G401.6 (cell line): ENCODE data around the gene GZMM.
"Not testable (repeated sequence)": the region's sequence is repeated elsewhere in the genome, so short reads cannot be mapped to it uniquely, and the experiment has no call there.

ENCODE experiments used
- FAIRE-seq: peaks from 2 replicates; lab custom pipeline; 2012; peaks lifted over from hg19 to GRCh38; lab: Jason Lieb, UNC

The GZMM gene

DNA sequence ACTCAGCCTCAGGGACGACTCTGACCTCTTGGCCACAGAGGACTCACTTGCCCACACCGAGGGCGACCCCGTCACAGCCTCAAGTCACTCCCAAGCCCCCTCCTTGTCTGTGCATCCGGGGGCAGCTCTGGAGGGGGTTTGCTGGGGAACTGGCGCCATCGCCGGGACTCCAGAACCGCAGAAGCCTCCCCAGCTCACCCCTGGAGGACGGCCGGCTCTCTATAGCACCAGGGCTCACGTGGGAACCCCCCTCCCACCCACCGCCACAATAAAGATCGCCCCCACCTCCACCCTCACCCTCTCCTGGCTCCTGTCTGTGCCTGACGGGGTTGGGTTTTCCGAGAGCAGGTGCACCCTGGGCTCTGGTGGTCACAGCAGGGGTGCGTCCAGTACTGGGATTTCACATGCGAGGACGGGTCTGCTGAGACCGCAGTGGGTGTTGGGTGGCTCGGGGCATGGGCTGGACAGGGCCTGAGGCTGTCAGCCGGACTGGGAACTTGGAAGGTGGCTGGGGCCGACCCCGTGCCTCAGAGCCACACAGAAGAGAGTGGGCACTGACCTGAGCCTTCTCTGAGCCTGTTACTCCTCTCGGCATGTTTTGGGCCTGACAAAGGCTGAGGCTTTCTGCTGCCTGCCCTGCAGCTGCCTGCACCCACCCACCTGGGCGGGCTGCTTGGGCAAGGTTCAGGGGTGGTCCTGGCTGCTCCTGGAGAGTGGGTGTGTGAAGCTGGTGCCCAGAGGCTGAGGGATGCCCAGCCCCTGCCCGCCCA lies 39.5 kb downstream of the GZMM start:
- FAIRE-seq, result no peak

DNA sequence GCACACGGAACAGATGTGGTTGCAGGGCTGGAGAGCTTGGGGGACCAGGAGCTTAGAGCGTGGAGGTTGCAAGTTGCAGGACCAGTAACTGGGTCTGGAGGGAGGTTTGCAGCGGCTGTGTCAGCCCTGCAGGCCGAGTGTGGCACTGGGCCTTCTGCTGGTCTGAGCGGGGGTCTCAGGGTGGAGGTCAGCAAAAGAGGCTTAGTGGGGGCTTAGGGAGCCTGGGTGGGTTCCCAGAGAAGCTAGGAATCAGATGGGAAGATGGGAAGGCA lies 40.1 kb downstream of the GZMM start:
- no peak for FAIRE-seq

DNA sequence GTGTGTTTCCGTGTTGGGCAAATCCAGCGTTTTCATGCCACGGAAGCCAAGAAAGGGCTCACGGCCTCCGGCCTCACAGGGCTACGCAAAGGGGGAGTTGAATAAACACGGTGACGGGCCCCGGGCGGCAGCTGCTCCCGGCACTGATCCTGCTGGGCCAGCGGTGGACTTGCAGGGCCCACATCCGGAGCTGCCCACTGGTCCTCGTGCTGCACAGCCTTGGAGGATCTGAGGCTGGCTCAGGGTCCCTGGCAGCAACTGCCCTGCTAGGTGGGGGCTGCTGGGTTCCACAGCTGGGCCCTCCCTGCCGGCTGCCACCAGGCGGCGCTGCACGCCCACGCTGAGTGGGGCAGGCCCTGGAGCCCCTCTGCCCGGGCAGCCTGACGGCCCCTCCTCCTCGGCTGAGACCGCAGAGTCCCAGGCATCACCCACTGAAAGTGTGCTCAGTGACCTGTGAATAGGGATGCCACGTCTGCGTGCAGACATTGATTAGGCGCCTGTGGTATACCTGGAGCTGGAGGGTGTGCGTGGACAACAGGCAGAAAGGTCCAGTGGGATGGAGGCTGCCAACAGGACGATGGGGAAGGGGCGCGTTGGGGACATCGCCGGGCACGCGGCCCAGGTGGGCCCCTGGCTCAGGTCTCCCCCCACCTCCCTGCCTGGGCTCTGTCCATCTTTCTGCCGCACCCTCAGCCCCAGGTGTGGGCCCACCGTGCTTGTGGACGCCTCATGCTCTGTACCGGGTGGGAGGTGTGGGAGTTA lies 40.6 kb downstream of the GZMM start:
- FAIRE-seq, result no peak

DNA sequence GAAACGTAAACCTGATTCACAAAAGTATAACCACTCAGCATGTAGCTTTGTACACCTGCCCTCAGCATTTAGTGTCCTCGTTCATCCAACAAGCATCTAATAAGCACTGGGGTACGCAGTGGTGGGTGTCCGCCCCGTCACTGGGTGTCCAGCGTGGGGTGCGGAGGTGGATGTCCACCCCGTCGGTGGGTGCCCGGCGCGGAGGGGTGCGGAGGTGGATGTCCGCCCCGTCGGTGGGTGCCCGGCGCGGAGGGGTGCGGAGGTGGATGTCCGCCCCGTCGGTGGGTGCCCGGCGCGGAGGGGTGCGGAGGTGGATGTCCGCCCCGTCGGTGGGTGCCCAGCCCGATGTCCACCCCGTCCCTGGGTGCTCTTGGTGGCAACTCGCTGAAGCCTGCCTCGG lies 41.3 kb downstream of the GZMM start:
- not testable (repeated sequence) for FAIRE-seq

- FAIRE-seq, result no peak
These were observed 41.8 kb downstream of the GZMM start for GRCh38 chr19:585551-586110.

- FAIRE-seq, result no peak
These were observed 44.4 kb downstream of the GZMM start for GRCh38 chr19:588093-588740.

DNA sequence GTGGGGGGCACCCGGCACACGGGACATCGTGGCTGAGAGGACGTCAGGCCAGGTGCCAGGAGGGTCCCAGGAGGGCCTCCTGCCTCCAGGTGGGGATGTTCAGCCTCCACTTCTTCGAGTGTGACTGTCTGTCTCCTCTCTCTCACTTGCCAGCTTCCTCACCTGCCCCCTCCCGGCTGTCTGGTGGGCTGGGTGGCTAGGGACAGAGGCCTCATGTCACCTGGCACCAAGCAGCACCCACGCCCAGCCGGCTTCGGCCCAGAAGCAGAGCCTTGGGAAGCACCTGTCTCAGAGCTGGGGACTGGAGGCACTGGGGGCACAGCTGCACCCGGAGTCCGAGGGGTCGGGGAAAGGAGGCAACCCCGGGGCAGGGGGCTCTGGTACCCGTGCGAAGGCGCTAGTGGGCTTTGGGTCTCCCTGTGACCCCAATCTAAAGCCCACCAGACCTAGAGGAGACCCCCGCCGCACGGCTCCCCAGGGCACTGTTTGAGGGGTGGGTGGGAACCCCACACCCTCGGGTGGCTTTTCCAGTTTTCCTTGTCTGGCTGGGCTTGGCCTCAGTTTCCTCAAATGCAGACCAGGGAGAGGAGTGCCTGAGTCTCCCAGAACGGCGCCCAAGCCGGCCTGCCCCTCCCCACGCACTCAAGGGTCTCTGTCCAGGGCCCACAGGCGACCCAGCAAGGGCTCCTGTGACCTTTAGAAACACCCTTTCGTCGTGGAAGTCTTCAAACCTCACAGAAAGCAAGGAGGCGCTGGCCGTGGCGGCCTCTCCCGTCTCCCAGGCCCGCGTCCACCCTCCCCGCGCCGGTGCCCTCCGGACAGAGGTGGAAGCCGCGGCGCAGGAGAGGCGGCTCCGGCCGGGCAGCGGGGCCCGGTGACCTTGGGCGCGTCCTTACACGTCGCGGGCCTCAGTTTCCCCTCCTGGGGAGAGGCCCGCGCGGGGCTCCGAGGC lies 45.2 kb downstream of the GZMM start:
- FAIRE-seq, result no peak

GRCh38 chr19:589693-590395 lies 46.0 kb downstream of the GZMM start, which contains the start of gene HCN2:
Gene HCN2, plus strand, starts transcription at chr19:589881. Its CDS starts 65 bp downstream, at chr19:589946.
- FAIRE-seq, result no peak

- no peak for FAIRE-seq
These were observed 46.5 kb downstream of the GZMM start for GRCh38 chr19:590396-590745.

- no peak for FAIRE-seq
These were observed 46.9 kb downstream of the GZMM start for GRCh38 chr19:590750-591098.

GRCh38 chr19:591099-591958 lies 47.5 kb downstream of the GZMM start:
- no peak for FAIRE-seq

DNA sequence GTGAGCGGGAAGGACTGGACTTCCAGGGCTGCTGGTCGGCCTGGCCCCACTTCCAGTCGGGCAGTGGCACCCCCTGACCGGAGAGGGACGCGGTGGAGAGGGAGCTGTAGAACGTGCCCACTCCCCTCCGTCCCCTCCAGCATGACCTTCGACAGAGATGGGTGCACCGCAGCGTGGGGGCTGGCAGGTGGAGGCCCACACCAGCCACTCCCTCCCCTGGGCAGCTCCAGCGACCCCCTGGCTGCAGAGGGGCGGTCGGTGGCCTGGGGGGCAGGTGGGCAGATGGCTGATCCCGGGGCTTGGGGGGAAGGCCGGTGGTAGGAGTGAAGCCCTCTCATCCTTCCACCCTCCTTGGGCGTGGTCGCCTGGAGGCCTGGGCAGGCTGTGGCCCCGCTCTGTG lies 48.2 kb downstream of the GZMM start:
- FAIRE-seq, result no peak

DNA sequence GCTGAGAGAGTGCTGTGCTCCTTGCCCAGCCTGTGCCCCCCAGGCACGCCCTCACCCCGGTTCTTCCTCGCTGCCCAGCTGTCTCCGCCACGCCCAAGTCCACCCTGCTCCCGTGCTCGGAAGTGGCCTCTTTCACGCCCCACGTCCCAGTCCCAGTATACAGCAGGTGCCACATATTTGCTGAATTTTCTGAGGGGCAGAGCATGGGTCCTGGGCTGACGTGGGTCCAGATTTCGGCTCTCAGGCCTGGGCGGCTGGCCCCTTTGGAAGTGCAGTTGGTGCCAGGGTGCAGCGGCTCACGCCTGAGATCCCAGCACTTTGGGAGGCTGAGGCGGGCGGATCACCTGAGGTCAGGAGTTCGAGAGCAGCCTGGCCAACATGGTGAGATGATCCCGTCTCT lies 49.2 kb downstream of the GZMM start:
- no peak for FAIRE-seq

DNA sequence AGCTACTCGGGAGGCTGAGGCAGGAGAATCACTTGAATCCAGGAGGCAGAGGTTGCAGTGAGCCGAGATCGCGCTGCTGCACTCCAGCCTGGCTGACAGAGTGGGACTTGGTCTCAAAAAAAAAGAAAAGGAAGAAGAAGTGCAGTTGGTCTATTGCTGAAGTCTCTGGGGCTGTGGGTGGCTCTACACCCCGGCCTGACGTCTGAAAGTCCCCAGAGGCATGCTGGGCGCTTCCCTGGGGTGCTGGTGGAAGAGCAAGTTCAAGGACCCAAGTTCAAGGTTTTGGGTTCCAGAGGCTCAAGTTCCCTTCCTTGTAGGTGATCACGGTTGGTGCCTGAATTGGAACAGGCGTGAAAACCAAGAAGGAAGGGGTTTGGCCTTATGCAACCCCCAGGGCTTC lies 49.7 kb downstream of the GZMM start:
- no peak for FAIRE-seq

DNA sequence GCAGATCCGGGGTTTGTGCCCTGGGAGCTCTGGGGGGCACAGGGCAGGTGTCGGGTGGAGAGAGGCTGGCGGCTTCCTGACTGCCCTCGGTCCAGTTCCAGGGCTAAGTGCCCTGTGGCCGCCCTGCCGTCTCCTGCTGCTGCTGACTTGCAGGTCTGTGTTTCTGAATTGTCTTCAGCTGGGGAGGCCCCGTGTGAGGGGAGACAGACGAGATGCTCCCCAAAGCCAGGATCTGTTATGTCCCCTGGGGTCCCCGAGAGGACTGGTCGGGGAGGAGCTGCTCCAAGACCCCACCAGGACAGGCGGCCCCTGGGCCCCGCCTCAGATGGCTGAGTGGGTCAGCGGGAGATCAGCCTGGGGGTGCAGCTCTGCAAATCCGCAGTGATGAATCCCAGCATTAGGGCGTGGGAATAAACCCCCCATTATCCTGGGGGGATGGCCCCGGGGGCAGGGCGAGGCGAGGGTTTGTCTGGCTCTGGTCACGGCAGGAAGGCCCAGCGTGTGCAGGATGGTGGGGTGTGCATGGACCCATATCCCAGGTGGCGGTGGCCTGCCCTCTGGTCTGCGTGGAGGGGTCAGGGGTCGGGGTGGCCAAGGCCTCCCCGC lies 50.5 kb downstream of the GZMM start:
- no peak for FAIRE-seq

DNA sequence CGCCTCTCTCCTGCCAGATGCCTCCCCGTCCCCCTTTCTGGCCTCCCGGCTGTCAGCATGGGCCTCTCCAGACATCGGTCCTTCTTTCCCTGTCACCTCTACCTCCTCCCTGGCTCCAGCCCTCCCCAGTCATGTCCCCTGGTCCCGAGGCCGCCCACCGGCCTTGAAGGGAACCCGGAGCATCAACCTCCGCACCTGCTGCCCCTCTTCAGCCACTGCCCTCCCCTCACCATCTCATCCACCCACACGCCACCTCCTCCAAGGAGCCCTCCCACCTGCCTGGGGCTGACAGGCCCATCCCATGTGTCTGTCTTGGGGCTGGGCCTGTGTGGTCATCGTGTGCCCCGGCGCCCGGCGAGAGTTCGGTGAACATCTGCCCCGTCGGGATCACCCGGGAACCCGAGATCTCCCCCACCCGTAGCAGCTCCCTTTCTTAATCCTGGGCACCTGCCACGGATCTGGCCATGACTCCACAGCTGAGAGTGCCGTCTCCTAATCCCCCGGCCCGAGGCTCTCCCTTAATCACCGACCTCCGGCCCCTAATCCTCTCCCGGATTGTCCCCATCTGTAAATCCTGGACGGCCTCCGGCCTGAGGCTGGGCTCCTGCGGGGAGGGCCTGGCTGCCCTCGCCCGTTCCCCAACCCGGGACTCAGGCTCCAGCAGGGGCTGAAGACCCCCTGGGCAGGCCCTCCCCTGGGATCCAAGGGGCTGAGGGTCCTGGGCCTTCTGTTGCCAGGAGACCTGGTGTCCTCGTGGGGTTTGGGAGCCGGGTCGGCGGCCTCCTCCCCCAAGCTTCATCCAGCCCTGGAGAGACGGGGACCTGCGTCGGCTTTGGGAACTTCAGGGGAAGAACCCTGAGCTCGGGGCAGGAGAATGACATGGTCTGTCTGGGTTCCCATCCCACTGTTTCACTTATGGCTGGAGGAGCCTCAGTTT lies 51.7 kb downstream of the GZMM start:
- FAIRE-seq, result no peak

- FAIRE-seq, result no peak
These were observed 52.4 kb downstream of the GZMM start for GRCh38 chr19:596263-596655.

DNA sequence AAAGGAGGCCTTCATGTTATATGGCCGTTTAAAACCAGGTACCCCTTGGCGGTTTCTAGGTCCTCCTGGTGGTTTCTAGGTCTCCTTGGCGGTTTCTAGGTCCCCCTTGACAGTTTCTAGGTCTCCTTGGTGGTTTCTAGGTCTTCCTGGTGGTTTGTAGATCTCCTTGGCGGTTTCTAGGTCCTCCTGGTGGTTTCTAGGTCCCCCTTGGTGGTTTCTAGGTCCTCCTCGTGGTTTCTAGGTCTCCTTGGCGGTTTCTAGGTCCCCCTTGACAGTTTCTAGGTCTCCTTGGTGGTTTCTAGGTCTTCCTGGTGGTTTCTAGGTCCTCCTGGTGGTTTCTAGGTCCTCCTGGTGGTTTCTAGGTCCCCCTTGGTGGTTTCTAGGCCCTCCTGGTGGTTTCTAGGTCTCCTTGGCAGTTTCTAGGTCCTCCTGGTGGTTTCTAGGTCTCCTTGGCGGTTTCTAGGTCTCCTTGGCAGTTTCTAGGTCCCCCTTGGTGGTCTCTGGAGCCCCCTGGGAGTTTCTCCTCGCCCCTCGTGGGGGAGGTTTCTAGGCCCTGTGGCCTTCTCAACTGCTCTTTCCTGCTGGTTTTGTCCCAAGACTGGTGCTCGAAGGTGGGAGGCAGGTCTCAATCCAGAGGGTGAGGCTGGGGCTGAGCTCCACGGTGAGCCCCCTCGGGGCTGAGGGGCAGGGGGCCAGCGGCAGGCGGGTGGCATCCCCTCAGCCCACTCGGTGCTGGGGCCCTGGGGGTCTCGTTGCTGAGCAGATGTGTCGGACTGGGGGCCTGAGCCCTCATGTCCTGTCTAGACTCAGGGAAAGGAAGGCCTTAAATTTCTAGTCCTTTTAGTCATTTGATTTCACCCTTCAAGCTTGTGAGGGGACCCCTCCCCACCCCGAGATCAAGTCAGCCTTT lies 53.8 kb downstream of the GZMM start:
- peak; percentile 96 for FAIRE-seq
